GM19324 (cell line): ENCODE measurements around the gene SERPIND1.
"Not testable (repeated sequence)": the region's sequence is repeated elsewhere in the genome, so short reads cannot be mapped to it uniquely, and the experiment has no call there.

Experiments used
- ATAC-seq: cut with Tn5 transposase; IDR thresholded peaks from one replicate; pipeline ENCODE4 v1.9.1; 2021; ENCODE audit warnings: mild to moderate bottlenecking, moderate library complexity; ENCODE audit not compliant: unreplicated experiment, low FRiP score

SERPIND1 gene, protein sequence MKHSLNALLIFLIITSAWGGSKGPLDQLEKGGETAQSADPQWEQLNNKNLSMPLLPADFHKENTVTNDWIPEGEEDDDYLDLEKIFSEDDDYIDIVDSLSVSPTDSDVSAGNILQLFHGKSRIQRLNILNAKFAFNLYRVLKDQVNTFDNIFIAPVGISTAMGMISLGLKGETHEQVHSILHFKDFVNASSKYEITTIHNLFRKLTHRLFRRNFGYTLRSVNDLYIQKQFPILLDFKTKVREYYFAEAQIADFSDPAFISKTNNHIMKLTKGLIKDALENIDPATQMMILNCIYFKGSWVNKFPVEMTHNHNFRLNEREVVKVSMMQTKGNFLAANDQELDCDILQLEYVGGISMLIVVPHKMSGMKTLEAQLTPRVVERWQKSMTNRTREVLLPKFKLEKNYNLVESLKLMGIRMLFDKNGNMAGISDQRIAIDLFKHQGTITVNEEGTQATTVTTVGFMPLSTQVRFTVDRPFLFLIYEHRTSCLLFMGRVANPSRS

DNA sequence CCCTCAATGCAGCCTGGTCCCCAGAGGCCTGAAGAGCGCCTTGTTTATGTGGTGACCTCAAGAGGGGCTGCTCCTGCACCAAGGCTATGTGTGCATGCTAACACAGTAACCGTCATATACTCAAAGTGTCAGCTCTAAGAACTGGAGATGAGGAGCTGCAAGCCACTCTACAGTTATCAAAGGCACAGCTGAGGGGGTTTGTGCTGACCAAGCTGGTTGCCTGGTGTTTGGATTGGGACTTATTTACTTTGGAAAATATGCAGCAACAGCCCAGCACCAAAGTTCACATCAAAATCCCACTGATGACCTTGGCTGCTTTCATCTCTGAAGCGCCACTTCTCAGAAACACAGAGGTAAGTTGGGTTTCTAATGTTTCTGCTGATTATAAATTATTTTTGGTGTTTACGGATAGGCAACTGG, at the start of gene SERPIND1:
Gene SERPIND1, plus strand, starts transcription at position 321 of the 420 bp plus-strand sequence. CDS start 5,200 bp downstream, outside the sequence.
- no peak for ATAC-seq

DNA sequence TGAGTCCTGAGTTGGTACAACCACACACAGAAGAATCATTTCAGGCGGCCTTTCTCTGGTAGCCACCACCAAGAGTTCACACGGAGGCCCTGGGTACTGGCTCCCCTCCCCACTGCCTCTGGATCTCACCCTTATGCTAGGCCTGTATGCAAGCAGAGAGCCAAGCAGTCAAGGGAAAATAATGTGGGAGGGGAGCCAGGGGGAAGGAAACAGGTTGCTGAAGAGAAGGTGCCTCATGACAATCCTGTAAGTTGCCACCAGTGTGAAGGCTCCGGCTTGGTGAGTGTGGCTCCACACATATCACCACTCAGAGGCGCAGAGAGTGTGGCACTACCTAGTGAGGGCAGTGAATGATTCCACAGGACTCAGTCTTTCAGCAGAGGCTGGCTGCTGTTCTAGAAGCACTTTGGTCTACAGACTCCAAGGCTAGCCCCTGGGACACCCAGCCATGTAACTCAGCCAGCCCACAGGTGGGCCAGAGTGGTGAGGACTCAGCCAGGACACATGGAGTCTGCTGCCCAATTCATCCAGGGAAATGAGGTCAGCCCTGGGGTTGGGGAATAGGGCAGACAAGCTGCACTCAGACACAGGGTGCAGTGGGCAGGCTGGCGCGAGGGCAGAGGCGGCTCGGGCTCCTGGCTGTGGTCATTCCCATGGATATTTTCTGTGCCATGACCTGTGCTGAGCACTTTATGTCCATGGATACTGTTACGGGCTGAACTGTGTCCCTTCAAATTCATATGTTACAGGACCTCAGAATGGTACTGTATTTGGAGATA, 49.0 kb upstream of the SERPIND1 start:
- ATAC-seq, result no peak

DNA sequence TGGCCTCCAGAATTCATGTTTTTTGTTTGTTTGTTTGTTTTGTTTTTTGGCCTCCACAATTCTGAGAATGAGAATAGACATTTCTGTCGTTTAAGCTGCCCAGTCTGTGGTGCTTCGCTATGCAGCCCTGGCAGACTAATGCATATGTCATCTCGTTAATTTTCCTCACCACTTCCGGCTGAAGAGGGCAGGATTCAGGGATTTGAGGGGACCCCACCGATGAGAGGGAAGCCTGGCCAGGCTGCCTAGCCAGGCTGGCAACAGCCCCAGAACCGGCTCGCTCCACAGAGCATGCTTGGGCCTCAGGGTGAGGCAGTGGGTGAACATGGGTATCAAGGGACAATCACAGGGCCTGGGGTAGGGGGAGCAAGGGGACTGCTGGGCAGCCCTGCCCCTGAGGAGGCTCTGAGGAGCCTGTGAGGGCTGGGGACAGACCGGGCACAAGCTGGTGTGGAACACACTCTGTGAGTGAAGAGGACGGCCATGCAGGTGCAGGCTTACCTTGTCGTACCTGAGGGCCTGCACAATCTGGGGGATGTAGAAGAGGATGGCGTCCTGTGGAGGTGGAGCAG, 47.8 kb upstream of the SERPIND1 start:
- no peak for ATAC-seq

DNA sequence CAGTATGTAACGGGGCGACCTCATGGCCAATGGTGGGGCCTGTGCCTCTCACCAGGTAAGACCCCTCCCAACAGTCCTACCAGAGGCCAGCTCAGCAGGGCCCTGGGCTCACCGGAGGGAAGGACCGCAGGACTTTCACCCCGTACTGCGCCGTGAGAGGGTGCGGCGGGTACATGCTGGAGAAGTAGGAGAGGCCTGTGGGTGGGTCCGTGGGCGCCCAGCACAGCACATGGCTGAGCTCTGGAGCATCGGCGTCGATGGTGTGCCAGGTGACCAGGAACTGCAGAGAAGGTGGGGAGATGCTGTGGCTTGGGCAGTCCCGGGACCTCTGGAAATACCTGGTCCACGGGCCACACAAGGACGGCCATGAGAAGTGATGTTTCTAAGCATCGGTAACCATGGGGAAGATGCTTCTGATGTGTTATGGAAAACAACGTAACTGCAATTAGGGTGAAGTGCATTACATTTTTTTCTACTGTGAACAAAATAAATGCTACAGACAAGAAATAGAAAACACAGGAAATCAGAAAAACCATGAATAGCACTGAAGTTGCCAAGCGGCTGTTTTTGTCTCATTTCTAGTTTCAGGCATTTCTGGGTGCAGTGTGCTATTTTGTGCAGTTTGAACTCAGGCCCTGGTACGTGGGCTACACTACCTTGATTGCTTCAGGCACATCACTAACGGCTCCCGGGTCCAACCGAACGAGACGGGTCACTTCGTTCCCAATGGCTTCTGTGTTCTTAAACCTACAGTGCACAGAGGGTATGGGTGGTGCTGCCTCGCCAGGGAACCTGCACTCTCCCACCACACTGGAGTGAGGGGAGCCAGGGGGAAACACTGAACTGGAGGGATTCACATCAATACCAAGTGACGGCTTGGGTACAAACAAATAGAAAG, 46.5 kb upstream of the SERPIND1 start:
- no peak for ATAC-seq

DNA sequence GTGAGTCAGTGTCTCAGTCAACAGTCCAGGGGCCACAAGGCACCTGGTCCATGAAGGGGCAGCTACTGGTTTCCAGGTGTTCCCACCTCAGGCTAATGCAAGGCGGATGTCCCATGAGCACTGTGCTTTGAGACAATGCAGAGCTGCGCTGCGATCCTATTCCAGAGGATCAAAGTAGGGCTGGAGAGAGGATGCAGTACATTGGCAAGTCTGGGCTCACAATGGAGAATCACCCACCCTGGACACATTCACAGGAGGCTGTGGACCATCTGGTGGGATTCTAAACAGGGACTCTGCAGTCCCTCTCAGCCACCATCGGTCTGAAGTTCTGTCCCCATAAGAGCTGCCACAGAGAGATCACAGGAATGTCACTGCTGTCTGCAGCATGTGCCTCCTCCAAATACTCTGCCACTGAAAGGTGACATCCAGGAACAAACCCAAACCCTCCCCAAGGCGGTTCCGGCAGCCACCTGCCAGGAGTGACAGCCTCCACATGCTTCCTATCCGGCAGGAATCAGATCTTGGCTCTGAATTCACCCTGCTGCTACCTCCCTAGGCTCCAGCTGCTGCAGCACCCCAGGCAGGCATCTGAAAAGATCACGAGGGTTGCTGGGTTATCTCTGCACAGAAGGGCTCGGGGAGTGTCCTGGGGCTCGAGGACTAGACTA, 45.3 kb upstream of the SERPIND1 start:
- no peak for ATAC-seq

DNA sequence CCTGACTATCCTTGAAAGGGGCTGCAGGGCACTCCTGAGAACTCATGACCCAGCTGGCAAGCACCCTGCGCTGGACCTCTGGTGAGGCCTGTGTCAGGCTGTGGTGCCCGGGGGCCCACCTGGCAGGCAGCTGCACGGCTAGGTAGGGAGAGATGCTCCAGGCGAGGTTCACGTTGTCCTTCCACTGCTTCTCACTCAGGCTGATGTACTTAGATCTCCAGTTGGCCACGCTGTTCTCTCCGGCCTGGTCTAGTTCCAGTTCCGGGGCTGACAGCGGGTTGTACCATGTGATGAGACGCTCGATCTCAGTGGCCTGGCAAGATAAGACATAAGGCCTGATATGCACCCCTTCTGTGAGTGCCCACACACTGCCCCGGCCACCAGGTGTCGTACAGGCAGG, 44.7 kb upstream of the SERPIND1 start:
- ATAC-seq, result no peak

DNA sequence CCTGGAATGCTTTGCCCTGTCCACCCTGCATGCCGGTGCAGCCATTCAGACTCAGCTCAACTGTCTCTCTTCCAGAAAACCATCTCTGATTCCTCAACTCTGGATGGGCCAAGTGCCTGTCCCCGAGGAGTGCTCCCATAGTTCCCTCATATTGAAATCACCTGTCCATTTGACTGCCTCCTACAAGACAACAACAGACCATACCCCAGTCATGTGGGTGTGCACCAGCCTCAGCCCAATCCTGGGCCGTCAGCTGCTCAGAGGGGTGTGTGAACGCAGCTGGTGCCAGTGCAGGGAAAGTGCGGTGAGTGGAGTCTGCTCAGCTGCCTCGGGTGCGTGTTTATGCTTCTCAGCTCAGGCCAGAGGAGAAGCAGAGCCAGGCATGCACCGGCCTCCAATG, 41.5 kb upstream of the SERPIND1 start:
- not testable (repeated sequence) for ATAC-seq

DNA sequence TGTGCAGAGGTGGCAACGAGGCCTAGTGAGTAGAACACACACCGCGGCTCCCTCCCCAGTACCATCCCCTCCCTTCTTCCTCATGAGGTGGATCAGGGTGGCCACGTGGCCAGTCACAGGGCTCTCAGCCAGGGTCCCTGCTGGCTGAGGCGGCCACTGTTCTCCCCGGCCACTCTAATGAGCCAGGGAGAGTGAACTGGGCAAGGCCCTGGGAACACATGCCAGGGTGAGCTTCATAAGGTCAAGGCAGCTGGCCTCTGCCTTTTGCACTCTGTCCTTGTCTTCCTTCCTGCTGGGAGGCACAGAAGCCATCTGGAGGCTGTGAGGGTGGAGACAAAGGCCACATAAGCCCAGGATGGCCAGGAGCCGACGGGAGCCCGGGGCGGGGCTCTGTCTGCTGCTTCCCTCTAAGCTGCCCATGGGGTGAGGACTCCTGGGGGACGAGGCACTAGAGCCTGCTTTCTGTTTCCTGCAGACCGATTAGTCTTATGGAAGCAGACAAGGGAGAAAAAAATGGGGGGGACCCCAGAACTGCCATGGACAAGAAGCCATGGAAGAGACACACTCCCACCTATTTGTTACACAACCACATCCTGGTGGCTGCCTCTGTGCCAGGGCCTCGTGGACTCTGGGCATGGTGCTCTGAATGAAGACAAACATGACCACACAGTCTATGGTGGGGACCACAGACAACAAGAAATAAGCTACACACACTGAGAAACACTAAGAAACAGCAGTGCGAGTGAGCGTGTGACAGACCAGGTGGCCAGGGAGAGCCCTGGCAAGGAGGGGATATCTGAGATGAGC, 38.4 kb upstream of the SERPIND1 start:
- not testable (repeated sequence) for ATAC-seq

DNA sequence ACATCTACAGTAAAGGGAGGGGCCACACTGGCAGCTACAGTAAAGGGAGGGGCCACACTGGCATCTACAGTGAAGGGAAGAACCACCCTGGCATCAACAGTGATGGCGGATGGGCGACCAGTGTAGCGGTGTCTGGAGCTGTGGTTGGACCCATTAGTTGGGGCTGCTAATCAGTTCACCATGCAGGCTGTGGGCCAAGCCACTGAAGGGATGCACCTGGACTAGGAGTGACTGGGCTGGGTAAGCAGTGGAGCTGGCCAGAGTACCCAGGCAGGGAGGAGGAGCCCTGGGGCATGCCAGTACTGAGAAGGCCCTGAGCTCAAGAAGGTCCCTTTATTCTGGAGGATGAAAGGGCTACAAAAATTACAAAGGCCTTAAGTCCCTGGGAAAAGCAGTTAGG, 37.0 kb upstream of the SERPIND1 start:
- ATAC-seq, result not testable (repeated sequence)

DNA sequence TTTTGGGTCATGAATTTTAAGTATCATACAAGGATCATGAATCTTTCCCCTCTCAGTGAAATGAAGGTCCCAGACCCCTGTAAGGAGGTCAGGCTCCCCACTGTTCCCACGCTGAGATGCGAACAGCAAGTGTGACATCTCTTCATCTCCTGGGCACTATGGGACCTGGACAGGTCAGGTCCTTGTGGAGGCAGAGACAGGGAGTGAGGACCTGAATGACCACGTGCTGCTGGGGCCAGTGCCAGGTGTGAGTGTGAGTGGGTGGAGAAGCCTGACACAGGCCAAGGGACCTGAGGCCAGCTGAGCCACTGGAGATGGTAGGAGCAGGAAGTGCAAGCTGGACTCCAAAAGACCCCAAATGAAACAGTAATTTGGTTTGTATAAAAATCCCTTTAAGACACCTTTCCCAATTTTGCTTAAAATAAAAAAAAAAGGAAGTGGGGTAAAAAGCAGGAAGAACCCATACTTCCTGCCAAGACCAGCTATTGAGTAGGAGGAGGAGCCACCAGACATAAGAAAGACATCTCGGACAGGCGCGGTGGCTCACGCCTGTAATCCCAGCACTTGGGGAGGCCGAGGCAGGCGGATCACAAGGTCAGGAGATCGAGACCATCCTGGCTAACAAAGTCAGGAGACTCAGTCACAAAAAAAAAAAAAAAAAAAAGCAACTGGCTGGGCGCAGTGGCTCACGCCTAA, 35.4 kb upstream of the SERPIND1 start:
- no peak for ATAC-seq

DNA sequence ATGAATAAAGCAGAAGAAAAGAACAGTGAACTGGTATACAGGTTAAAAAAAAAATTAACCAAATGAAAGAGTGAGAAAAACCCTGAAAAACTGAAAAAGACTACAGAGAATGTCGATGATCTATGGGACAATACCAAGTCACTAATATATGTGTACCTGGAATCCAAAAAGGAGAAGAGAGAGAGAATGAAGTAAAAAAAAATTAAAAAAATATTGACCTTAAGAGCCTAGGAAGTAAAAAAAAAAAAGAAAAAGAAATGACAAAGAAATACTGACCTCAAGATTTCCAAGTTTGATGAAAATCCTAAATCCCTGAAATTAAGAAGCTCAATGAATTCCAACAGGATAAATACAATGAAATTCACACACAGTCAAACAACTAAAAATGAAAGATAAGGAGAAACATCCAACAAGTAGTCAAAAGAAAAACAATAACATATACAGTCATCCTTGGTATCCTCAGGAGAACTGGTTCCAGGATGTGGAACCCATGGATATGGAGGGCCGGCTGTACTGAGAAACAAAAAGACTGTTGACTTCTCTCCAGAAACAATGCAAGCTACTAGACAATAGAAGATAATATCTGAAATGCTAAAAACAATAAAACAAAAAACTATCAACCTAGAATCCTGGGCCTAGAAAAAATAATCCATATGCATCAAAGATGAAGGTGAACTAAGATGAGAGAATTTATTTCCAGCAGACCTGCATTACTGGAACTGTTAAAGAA, 33.5 kb upstream of the SERPIND1 start:
- no peak for ATAC-seq

DNA sequence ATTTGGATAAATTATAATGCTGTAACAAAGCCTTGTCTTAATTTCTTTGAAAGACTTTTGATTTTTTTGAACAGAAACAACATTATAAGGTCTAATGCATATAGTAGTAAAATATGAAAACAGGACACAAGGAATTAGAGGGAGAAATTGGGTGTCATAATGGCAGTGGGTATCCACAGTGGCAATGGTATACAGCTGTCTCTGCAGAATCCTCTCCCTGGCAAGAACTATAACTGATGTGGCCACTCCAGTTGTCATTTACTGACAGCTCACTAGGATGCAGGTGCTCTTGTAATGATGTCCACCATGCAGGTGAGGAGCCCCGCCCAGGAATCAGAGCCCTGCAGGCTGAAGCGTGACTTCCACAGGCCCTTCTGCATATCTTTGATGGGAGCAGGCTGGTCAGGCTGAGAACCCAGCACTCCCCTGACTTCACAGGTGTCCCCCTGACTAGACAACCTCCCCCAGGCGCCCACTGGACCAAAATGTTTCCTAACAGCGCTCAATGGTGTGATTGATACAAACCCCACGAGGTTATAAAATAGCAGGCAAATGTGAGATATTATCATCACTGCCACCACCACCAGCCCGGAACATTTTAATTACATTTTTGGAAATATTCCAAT, 32.8 kb upstream of the SERPIND1 start:
- ATAC-seq, result no peak

DNA sequence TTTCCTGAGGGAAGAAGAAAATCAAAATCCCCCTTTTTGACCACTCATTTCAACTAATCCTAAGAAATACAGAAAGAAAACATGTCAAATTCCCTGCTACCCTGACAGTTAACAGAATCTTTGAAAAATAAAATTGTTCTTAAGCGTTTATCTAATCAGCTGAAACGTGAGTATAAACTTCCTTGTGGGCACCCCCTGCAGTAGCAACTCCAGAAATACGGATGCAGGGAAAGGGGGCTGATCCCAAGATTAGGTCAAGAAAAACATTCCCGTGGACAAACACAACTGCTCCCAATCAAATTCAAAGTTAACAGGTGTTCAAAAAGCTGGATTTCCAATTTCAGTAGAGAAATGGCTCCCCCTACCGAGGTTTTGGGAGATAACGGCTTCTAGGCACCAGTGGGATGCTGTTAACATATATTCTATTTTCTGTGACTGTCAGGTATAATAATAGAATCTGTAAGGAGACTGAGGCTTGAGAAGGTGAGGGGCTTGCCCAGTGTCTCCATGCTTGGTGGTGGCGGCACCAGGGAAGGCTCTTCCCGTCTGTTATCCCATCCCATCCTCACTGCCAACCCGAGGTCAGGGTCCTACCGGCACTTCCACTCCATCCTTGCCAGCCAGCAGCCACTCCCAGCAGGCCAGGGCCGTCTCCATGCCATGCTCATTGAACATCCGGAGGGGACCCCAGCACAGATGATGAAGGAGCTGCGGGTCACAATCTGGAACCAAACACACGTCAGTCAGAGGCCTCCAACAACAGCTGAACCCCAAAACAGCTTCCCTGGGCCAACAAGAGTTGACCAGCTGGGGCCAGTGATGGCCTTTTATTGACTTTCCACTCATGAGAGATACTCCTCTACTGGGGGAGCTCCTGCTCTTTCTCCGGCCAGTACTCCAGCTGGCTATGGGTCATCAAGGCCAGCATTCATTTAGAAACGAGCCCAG, 32.0 kb upstream of the SERPIND1 start:
- ATAC-seq, result no peak

DNA sequence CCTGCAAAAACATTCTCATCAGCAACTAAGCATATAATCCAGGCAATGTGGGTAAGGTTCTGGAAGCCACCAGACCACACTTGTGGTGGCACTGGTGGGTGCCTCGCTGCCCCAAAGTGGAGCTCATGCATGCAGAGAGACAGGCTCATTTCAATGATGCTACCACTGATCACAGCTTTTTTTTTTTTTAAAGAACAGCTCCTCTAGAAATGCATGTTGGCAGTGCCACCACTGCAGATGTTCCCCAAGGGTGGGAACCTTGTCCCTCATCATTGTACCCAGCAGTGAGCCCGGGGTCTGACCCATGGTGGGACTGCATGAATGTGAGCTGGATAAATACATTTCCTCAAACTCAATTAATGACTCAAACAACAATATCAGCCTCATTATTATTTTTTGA, 31.1 kb upstream of the SERPIND1 start:
- ATAC-seq, result no peak

DNA sequence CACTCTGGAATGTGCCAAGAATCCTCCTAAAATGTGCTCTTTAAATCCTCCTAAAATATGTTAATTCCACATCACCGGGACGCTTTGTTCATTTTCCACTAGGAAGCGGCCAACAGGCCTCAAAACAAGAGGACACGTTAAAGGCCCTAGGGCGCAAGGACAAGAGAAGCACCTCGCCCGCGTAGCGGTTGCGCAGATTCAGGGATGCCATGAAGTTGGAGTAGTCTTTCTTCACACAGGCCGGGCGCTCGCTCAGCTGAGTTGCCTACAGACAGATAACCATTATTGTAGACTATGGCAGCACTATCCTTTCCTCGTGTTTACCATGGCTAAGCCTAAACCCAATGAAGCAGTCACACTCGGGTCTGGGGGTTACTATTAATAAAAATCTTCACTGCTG, 29.5 kb upstream of the SERPIND1 start:
- no peak for ATAC-seq

DNA sequence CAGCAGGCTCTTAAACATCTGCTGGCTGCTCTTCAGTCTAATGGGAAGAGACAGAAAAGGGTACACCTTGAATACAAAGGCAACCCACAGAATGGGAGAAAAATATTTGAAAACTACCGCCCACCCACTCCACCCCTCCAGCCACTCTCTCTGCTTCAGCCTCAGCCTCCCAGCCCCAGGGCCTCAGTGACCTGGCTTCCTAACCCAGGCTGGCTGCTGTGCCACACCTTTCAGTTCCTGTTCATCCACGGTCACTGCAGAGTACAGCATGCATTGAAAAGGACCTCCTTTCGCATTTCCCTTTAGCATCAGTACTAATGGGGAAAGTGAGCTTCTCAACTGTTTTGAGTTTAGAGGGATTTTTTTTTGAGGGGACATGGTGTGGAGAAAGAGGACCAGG, 28.8 kb upstream of the SERPIND1 start:
- no peak for ATAC-seq
